NCI-H2227 (cell line): ENCODE measurements around the gene PDE1A.

Source experiments
- DNase-seq: peaks from one replicate; lab custom pipeline; 2025; ENCODE audit not compliant: unreplicated experiment; lab: John Stamatoyannopoulos, UW

PDE1A gene

GRCh38 chr2:182220335-182220734, 206.5 kb downstream of the PDE1A start:
- DNase-seq: peak; percentile 23

- DNase-seq: no peak
Observed at GRCh38 chr2:182210669-182211068, 216.2 kb downstream of the PDE1A start.

GRCh38 chr2:182208421-182208820, 218.4 kb downstream of the PDE1A start:
- no peak for DNase-seq

GRCh38 chr2:182207049-182207746, 219.6 kb downstream of the PDE1A start:
- DNase-seq: no peak

GRCh38 chr2:182197529-182197928, 229.3 kb downstream of the PDE1A start:
- DNase-seq: no peak

- no peak for DNase-seq
Observed at GRCh38 chr2:182193291-182193690, 233.5 kb downstream of the PDE1A start.

- DNase-seq: no peak
Observed at GRCh38 chr2:182191061-182191460, 235.8 kb downstream of the PDE1A start.

- peak; percentile 40 for DNase-seq
Observed at GRCh38 chr2:182187130-182187529, 239.7 kb downstream of the PDE1A start.

GRCh38 chr2:182186132-182186735, 240.6 kb downstream of the PDE1A start:
- peak; percentile 86 for DNase-seq

- DNase-seq: no peak
Observed at GRCh38 chr2:182182436-182182835, 244.4 kb downstream of the PDE1A start.

- DNase-seq: no peak
Observed at GRCh38 chr2:182181381-182181780, 245.5 kb downstream of the PDE1A start.

- DNase-seq: no peak
Observed at GRCh38 chr2:182179176-182179575, 247.7 kb downstream of the PDE1A start.

GRCh38 chr2:182173944-182174622, 252.8 kb downstream of the PDE1A start:
- no peak for DNase-seq

GRCh38 chr2:182170341-182170740, 256.5 kb downstream of the PDE1A start:
- DNase-seq: no peak

GRCh38 chr2:182167882-182168281, 259.0 kb downstream of the PDE1A start:
- DNase-seq: no peak

- no peak for DNase-seq
Observed at GRCh38 chr2:182166841-182167240, 260.0 kb downstream of the PDE1A start.

- no peak for DNase-seq
Observed at GRCh38 chr2:182166406-182166805, 260.4 kb downstream of the PDE1A start.

- no peak for DNase-seq
Observed at GRCh38 chr2:182165202-182165601, 261.6 kb downstream of the PDE1A start.

GRCh38 chr2:182164686-182165085, 262.1 kb downstream of the PDE1A start:
- DNase-seq: no peak

- DNase-seq: no peak
Observed at GRCh38 chr2:182163878-182164277, 263.0 kb downstream of the PDE1A start.

GRCh38 chr2:182148344-182148743, 278.5 kb downstream of the PDE1A start:
- DNase-seq: no peak

- no peak for DNase-seq
Observed at GRCh38 chr2:182144776-182145165, 282.1 kb downstream of the PDE1A start.
